ACHN (cell line): ENCODE results near the gene GPR3.

Experiments used
- DNase-seq: peaks from one replicate; pipeline ENCODE4 v3.0.0-alpha.2; 2015
- in situ Hi-C: cut with HindIII; loops from 2 replicates; pipeline ENCODE4 v1.10.0; 2017; ENCODE audit warnings: low sequenced_read_pairs, low pct_ligation_motif_present, low pct_unique_long_range_greater_than_20kb

Gene GPR3

DNA sequence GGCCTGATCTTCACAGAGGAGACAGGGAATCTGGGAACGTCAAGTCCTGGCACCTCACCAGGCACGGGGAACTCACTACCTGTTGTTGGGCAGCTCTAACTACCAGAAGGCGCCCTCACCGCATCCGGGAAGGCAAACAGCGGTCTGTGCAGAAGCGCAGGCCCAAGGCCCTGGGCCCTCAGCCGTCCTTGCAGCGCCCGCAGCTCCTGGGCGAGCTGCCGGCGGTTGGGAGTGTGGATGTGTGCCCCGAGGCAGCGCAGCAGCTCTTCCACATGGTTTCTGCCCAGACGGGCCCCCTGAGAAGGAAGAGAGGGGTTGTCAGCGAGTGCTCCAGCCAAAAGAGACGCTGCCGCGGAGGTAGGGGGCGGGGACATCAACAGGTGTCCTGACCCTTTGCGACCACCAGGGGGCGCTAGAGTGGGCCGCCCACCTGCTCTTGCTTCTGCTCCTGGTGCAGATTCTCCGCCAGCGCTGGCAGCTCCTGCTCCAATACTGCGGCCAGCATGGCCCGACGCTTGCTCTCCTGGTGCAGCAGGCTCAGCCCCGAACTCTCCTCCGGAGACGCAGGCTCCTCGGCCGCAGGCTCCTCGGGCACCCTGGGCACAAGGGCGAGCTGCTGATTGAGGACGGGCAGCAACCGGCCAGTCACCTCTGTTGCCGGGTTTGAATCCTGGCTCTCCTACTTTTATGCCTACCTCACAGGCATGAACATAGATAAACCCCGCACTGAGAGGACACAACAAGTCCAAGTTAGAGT lies 35.0 kb upstream of the GPR3 start:
- peak; percentile 22 for DNase-seq
- in situ Hi-C loops = no loop called here

DNA sequence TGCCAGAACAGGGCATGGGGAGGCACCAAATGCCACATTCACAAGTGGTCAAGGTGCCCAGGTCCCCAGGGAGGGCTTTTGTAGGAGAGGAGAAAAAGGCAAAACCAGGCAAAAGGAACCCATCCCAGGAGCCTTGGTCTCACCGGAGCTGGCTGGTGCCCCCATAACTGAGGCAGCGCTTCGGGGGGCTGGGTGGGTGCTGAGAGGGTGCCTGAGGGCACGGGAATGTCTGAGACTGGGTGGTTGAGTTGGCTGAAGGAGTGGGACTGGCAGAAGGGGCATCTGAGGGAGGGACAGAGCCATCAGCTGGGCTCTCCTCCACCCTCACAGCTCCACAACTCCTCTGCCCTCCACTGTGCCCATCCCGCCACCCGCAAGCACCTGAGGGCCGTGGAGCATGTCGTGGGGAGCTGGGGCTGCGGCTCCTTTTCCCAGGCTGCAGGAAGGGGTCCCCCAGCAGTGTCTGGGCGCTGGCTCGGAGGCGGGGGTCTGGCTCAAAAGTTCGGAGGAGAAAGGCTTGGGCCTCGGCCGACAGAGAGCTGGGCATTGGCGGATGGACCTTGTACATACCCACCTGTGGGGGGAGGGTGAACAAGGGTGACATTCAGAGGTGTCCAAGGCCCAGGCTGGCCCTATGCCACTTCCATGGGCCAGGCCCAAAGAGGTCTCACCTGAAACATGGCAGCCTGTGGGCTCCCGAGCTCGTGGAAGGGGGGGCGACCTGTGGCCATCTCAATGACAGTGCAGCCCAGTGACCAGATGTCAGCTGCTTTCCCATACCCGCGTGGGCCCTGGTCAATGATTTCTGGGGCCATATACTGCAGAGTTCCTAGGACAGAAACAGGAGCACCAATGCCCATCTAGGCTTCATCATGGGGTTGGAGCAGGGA lies 34.1 kb upstream of the GPR3 start:
- DNase-seq = no peak

DNA sequence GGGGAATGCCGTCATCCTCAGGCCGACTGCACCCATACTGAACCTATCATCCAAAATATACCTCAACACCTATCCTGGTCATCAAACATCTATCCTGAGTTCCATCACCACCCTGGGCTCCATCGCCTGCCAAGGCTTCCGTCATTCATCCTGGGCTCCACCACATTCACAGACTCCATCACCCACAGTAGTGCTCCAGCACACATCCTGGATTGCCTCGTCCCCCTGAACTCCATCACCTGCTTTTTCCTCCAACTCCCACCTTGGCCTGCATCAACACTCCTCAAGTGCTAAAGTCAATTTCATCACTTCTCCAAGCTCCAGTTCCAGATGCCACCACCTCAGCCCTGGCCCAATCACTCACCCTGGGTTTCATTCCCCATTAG lies 33.5 kb upstream of the GPR3 start:
- in situ Hi-C loops = no loop called here

More for the DNA sequence above, 34.1 kb upstream of the GPR3 start:
- in situ Hi-C loops = no loop called here

DNA sequence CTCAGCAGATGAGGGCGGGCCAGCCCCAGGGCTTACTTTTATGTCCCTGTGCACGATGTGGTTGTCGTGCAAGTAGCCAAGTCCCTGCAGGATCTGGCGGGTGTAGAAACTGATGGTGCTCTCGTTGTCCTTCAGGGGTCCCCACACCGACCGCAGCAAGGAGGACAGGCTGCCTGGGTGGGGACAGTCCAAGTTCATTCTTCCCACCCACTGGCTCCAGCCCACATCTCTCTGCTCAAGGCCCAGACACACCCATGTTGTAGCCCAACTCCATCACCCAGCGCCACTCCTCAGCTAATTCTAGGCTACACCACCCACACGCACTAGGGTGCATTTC lies 32.6 kb upstream of the GPR3 start:
- DNase-seq = no peak
- in situ Hi-C loops = no loop called here

More for the DNA sequence above, 33.5 kb upstream of the GPR3 start:
- no peak for DNase-seq

DNA sequence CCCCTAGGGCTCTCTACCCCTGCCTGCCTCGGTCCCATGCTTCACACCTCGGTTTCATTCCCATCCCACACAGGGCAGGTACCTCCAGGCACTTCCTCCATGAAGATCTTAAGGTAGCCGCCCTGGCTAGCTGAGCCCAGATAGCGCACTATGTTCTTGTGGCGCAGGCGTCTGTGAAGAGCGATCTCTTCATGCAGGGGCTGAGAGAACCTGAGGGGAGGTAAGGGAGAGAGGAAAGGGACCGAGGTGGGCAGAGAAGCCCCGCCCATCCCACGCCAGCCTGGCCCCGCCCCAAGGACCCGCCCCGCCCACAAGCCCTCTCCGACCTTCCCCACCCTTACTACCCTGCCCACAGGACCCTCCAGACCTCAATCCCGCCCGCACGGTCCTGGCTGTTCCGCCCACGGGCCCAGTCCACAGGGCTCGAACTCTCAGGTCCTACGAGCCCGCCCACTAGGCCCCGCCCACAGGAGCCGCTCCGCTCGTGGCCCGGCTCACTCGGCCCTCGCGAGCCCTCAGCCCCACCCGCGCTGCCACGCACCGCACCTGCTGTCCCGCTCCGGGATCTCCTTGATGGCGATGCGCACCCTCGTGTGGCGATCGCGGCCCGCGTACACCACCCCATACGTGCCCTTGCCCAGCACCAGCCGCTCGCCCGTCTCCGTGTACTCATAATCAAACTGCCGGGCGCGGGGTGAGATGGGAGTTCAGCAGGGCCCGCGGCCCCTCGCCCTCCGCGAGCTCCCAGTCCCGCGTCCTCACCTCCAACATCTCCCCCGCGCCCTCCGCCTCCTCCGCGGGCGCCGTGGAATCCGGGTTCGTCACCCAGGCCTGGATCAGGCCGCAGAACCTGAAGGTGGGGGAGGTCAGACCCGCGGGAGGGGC lies 32.0 kb upstream of the GPR3 start:
- DNase-seq = no peak
- in situ Hi-C loops = no loop called here

DNA sequence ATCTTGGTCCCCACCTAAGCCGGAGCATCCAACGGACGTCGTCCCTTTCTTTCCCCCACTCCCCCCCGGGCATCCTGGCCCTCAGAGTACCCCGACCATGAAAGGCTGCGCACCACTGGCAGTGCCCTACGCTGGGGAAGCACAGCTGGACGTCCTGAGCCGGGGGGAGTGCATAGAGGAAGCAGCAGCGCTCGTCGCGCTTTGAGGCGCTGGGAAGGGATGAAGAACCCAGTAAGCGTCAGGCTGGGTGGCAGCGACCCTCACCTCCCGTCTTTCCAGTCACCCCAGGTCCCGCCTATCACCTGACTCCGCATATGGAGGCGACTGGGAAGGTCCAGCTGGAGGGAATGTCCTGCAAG lies 31.4 kb upstream of the GPR3 start:
- DNase-seq = no peak
- in situ Hi-C loops = no loop called here

DNA sequence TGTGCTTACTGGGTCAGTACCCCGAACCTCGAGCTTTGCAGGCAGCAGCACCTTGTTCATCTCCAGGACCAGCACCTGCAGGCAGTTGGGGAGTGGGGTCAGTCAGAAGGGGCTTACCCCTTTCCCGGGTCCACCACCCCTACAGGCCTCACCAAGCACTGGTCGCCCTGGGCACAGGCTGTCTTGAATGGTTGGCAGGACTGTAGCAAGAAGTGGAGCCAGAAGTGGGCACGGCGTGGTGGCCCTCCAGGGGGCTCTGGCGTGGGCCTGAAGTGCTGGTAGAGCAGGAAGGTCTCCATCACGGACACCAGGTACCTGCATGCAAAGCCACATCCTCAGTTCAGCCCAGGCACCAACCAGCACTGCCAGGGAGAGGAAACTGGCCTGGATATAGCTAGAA lies 30.9 kb upstream of the GPR3 start:
- DNase-seq = no peak
- in situ Hi-C loops = no loop called here

DNA sequence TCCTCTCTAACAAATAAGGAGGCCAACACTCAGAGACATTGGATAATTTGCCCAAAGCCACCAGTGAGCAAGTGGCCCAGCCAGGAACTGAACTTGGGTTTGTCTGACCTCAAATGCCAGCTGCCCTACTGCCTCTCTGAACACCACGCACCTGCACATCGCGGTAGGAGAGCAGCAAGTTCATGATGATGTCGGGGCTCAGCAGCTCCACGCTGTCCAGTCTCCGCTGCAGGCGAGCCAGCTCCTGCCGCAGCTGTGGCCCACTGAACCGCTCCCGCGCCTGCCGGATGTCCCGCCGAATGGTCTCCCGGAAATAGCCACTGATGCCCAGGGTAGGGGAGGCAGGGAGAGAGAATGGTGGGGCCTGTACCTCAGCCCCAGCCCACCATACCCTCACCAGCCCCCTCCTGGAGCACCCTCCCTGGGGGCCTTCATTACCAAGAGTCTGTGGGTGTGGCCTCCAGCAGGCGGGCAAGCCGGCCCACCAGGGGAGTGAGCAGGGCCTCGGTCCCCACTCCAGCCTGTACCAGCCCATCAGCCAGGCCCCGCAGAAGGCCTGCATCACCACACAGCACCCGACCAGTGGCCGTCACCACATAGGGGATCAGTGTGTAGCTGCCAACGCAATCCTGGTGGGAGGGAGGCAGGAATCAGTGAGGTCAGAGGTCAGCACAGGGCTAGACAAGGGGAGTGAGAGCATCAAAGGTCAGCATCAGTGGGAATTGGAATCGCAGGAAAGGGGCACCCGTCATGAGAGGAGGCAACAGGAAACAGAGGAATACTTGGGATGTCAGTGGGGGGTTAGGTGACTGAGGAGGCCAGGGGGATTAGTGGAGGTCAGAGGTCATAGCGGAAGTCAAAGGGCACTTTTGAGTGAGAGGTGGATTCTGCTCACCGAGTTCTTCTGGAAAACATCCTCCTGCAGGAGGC lies 28.4 kb upstream of the GPR3 start:
- no peak for DNase-seq
- in situ Hi-C loops = no loop called here

DNA sequence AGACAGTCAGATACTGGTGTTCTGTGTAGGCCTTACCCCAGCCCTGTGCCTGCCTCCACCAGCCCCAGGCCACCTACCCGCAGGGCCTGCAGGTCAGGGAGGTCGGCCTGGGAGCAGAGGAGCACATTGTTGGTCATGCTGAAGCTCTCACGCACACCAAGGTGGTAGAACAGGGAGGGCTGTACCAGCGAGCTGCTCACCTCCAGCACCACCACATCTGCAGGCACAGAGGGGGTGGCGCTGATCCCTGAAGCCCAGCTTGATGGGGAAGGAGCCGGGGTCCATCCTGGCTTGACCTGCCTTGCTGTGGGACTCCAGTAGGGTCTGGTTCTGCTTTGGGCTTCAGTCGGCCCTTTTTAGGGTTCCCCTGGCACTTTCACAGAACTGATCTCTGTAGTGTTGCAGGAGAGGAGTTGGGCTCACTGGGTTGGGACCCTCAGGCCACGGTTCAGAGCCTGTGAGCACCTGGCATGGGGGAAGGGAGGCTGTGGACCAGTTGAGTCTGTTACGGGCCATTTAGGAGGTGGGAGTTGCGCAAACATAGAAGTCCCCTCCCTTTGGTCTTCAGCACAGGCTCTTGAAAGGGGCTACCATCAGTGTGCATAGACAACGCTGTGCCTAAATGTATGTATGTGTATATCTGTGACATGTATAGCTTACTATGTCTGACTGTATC lies 27.6 kb upstream of the GPR3 start:
- in situ Hi-C loops = no loop called here
- no peak for DNase-seq

DNA sequence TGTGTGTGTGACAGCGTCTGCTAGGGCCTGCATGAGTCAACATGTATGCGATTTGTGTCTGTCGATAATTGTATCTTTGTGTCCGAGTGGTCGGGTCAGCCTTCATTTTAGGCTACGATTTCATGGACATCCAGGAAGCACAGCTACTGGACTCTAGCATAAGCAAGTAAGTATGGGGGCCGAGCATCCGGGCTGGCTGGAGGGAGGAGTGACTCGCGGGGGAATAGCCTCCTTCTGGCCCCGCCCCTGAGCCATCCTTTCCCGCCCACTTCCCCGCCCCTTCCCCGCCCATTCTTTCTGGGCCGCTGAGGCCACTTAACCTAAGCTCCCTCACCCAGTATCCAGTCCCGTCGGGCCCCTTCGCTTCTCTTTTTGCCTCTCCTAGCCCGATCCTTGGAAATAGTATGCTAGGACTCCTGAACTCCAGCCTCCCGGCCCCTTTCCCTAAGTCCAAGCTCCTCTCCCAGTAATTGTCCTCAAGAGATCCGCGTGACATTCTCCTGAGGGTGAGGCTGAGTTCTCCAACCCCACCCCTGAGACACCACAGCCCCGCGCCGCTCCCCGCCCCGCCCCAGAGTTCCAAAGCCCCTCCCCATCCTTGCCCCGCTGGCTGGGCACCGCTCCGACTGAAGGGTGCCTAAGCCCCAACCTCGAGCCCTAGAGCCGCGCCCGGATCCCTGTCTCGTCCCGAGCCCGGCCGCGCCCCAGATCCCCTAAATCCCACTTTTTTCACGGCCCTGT lies 26.9 kb upstream of the GPR3 start:
- in situ Hi-C loops = no loop called here
- peak; percentile 83 for DNase-seq

DNA sequence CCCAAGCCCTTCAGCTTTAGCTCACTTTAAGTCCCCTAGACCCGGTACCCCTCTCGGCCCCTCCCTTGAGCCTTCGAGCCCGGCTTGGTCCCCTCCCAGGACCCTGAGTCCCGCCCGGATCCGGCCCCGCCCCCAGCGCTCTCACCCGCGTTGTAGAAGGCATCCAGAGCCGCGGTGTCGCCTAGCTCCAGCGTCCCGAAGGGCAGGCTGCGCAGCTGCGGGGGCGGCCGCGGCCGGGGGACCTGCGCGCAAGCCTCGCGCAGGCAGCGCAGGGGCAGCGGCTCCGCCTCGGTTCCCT lies 26.4 kb upstream of the GPR3 start:
- in situ Hi-C loops = no loop called here
- peak; percentile 71 for DNase-seq

DNA sequence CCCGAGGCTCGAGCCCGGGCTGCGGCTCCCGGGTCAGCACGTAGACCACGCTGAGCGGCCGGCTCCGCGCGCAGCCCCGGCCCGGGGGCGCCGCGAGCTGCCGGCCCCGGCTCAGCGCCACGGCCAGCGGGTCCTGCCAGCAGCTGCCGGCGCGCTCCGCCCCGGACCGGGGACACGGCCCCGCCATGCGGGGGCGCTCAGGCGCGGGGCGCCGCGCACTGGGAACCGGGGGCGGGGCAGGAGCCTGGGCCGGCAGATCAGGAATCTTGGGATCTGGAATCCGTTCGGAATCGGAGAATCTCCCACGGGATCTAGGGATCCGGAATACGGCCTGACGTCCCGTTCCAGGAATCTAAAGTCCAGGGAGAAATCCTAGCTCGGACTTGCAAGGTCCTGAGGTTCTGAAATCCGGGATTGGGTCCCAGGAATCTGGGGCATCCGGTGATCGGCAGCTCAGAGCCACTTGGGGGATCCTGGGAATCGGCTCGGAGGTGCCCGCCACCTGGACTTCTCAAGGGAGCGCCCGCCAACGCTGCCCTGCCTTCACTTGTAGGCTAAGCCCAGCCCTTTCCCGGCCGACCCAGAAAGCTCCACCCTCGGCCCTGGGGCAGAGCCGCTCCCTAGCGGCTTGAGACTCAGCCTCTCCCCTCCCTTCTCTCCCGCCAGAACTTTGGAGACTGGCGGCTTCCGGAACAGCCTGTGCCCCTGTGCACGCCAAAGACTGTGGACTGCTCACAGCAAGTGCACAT lies 25.8 kb upstream of the GPR3 start, which contains the start of gene MAP3K6:
Gene MAP3K6 (minus strand): TSS at position 551 of the 749 bp plus-strand sequence. CDS start 364 bp downstream, at position 187.
- in situ Hi-C loops = no loop called here
- peak; percentile 76 for DNase-seq

DNA sequence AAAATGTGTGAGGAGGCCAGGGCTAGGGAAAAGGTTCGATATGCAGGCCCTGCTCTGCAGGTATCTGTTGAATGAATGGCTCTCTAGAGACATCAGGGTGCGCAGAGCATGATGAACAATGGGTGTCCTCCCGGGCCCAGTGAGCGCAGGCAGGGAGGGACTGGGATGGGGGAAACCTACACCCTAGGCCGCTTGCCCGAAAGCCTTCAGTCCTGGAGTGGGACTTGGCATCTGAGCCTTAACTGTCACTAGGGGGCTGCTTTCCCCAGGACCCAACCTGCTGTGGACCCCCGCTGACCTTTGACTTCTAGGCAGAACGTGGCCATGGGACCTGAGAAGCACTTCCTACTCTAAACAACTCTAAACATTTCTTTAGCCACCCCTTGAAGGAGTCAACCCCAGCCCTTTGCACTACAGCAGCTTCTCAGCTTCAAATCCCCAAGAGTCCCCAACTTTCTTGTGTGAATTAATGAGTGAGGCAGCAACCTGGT lies 25.2 kb upstream of the GPR3 start:
- DNase-seq = no peak
- in situ Hi-C loops = no loop called here

DNA sequence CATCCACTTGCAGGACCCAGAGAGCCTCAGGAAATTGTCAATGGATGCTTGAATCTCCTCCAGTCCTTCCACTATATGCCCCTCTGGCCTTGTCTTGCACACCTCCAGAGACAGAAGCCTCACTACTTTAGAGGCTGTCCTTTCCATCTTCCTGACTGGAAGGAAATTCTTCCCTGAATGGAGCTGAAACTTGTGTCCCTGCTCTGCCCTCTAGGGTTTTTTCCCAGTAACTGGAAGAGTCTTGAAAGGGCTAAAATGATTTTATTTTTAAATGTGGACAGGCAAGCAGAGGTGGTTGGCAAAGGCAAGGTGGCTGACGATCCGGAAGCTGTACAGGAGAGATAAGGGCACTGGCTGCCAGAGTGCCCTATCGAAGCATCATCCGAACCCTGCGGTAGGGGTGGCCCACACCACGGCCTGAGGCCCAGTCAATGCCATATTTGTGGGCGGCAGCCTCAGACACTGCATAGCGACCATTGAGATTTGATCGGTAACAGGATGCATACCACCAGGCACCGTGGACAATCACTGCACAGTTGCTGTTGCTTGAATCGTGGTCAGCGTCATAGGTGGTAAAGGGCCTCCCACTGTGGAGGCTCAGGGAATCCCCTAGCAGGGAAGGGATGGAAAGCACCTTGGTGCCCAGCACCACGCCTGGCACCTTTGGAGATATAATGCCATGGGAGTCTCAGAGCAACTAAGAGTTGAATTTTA lies 23.4 kb upstream of the GPR3 start:
- DNase-seq = peak; percentile 46
- in situ Hi-C loops = no loop called here

DNA sequence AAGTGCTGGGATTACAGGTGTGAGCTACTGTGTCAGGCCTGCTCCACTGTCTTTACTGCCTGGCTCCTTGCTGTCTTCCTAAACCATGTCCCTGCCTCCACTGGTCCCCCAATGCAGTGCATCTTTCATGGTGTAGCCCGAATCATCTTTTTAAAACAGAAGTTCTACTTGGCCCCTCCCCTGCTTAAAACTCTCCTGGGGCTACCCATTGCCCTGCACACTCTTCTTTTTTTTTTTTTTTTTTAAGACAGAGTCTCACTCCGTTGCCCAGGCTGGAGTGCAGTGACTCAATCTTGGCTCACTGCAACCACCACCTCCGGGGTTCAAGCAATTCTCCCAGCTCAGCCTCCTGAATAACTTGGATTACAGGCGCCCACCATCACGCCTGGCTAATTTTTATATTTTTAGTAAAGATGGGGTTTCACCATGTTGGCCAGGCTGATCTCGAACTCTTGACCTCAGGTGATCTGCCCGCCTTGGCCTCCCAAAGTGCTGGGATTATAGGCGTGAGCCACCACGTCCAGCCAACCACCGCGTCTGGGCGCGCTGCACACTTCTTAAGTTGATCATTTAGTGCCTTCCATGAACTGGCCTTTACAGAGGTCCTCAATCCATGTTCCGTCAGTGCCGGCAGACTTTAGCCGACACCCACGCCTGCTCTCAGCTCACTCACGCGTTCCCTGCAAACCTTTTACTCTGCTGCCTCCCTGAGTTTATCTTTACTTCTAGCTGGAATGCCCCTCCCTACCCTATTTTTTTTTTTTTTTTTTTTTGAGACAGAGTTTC lies 20.2 kb upstream of the GPR3 start:
- peak; percentile 84 for DNase-seq
- in situ Hi-C loops = no loop called here
